GM18519 (cell line): ENCODE results near the gene MYH10.
"Not testable (repeated sequence)": the region's sequence is repeated elsewhere in the genome, so short reads cannot be mapped to it uniquely, and the experiment has no call there.

Experiments
- ATAC-seq: cut with Tn5 transposase; IDR thresholded peaks from one replicate; pipeline ENCODE4 v1.9.1; 2021; ENCODE audit warnings: mild to moderate bottlenecking, moderate library complexity; ENCODE audit not compliant: unreplicated experiment, low FRiP score

MYH10 gene

DNA sequence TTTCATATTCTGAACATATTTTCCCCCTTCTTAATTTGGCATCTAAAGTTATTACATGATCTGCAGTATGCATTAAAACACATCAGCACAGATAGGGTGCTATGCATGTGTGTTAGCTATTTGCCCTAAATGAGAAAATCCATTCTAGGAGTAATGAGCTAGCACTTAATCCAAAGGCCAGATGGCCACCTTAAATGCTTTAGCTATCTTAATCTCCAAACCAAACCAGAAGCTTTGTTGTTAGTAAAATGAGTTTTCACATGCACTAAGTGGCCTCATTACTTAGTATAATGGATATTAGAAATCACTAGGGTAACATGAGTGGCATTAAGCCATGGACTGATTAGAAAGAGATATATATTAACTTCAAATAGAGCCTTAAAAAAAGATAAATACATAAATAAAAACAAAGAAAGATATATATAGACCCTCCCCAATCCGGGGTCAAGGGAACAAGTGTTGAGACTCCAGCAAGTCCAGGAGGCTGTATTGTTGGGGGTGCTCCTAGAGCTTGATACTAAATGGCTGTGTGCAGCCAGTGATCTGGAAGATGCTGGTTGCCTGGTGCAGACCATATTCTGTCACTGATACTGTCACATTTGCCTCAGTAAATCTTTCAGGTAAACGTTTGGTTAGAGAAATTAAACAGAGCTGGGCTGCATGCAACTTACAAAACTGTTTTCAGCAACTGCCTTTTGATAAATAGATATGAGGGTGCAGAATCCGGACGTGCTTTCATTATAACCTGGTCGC lies 67.3 kb downstream of the MYH10 start:
- ATAC-seq, result no peak

DNA sequence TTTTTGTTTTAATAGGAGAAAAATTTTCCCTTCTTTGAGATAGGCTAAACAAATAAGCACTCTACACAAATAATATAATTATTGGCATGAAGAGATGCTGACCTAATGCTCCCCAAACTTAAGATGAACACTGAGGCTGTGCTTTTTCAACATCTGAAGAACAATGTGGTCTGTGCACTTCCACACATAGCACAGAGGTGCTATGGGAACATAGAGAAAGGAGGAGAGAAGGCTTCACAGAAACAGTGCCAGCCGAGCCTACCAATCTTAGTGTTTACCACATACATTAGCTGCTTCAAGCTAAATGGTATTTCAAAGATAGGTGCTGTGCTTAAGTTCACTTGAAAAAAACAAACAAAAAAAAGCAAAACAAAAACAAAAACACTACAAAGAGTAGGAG lies 72.4 kb downstream of the MYH10 start:
- no peak for ATAC-seq

DNA sequence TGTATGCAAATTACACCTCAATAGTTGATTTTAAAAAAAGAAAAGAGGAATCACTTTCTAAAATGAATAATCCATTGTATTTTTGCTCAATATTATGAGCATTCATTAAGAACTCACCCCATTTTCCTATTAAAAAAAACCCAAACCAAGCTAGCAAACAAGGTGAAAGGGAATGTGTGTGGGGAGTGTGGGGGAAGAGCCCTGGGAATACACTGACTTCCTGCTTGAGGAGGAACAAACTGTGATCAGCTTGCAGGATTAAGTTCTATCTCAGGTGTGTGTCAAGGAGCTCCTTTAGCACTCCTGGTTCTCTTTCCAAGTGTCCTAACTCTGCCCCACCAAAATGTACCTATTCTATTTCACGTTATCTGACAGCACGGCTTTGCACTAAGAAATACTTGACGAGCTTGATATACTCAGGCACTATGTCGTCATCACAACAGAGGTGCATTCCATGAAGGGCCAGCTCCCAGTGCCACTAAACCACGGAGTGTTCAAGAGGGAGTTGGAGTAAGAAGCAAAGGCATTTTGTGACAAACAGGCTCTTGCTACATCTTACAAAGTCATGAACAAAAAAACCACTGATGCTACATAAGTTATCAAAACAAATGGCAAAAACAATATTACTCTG lies 73.2 kb downstream of the MYH10 start:
- no peak for ATAC-seq

- no peak for ATAC-seq
These were observed 74.5 kb downstream of the MYH10 start for GRCh38 chr17:8556074-8556473.

DNA sequence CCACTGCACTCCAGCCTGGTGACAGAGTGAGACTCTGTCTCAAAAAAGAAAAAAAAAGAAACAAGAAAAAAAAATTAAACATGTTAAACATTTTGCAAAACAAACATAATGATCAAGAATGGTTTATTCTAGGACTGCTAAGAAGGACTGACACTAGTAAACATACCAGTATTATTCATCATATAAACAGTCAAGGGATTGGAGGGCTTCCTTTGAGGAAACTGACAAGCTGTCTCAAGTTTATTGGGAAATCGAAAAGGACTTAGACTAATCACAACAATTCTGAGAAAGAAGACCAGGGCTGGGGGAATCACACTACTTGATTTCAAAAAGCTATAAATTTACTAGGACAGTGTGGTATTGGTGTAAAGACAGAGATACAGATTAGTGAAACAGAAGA lies 75.5 kb downstream of the MYH10 start:
- no peak for ATAC-seq

DNA sequence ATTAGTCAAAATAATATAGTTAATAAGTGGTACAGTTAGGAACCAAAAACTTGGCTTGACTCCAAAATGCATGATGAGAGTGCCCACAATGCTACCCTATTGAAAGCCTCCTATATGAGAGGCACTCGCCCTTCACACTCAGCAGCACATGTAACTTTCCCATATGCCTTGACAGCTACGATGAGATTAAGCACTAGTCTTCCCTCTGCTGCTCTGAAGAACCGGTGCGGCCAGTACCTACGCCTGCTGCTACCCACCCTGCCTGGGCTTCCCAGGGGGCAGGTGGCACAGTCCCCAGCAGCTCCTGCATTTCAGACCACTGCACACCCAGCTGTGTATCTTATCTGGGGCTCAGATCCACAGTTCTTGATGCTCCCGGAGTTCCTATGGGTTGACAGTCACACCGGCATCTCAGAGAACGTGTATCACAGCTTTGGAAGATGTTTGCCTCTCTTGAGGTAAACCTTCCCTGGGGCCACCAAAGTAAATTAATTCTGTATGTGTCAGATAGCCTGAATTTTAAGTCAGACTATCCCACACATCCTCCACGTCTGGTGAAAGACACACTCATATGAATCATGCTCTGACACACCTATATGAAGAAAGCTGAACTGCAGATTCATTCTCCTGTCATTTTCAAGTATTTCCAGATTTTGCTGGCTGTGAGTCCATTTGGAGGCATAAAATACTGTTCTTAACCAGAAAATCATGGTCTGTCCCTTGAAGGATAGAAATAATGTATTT lies 77.8 kb downstream of the MYH10 start:
- no peak for ATAC-seq

DNA sequence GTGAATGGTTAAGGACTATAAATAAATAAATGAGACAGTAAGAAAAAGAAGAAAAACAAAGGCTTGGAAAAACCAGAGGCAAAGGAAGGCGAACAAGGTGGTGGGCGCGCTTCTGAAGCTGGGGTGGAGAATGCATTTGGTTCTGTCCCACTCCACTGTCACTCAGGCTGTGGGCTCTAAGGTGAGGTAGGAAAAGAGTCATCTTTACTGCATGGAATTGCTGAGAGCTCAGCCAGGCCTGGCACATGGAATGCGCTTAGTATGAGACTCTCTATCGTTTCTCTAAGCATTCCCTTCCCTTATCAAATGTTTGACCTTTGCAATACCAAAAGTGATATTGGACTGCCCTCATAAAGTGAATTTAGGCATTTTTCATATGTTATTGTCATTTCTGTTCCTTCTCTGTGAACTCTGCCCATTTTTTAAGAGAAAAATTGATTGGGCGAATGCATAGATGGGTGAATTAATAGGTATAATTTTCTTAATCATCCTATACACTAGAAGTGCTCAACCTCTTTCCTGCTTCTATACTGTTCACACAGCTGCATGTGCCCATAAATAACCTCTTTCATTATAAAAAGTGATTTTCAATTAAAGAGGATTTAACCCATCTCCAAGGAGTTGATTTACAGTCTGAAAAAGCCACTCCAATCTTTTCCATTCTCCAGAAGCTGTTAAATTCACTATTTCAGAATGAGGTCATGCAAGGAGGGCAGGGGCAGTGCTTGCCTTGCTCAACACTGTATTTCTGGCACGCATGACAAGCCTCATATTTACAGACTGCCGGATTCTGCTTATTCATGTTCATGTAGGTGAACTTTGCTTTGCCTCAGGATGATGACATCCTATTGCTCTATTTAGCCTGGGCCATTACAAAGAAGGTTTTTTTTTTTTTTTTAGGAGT lies 87.7 kb downstream of the MYH10 start:
- no peak for ATAC-seq

GRCh38 chr17:8539976-8540375 lies 90.5 kb downstream of the MYH10 start:
- not testable (repeated sequence) for ATAC-seq

GRCh38 chr17:8537734-8538133 lies 92.8 kb downstream of the MYH10 start:
- ATAC-seq, result no peak

GRCh38 chr17:8534498-8535188 lies 95.9 kb downstream of the MYH10 start:
- no peak for ATAC-seq

- ATAC-seq, result no peak
These were observed 98.5 kb downstream of the MYH10 start for GRCh38 chr17:8532021-8532420.

DNA sequence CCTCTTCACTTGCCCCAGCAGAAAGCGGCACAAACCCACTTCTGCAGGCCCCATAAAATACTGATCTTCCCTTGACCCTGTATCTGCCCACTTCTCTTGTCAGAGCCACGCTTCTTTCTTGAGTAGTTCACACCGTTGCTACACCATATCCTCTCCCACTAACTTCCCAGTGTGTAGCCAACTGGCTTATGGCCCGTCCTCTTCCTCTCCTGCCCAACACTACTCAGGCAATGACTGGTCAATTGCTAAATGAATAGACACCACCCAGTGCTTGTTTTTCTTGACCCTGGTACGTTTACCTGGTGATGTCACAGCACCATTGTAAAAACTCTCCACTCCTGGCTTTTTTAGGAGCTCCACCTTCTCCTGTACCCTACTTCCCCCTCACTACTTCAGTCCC lies 107.9 kb downstream of the MYH10 start:
- ATAC-seq, result no peak

- ATAC-seq, result no peak
These were observed 109.5 kb downstream of the MYH10 start for GRCh38 chr17:8520981-8521380.

DNA sequence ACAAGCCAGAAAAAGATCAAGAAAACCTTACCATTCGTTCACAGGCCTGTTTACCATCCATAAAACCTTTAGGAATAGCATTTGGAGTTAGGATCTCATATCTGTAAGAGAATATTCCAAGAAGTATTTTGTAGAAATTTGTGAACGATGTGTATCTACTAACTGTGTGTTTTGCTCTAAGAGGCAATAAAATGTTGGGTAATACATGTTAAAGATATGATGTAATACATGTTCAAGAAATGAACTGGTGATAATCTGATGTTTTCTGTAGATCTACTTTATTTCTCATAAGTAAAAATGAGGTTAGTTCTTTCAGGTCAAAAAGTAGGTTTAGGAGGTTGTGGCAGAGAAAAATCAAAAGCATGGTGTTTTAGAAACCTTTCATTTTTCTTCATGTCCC lies 111.7 kb downstream of the MYH10 start:
- no peak for ATAC-seq

GRCh38 chr17:8518326-8518725 lies 112.2 kb downstream of the MYH10 start:
- ATAC-seq, result no peak

DNA sequence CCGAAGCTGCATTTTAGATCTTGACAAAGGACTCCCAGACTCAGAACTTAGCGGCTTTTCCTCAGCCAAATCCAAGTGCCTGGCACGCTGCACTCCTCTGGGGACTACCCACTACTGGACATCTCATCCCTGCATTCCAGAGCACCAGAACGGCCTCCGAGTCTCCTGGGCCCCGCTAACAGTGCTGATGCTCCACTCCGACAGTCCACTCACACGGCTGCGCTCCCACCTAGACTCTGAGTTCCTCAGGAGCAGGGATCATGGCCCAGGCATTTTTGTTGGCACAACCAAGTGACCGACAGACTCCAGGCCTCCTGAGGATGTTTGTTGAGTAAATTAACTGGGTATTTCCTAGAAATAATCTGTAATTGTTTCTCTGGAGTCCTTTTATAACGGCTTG lies 115.7 kb downstream of the MYH10 start:
- no peak for ATAC-seq

- ATAC-seq, result no peak
These were observed 124.4 kb downstream of the MYH10 start for GRCh38 chr17:8506145-8506544.

GRCh38 chr17:8504460-8505207 lies 125.9 kb downstream of the MYH10 start:
- no peak for ATAC-seq

- ATAC-seq, result no peak
These were observed 126.7 kb downstream of the MYH10 start for GRCh38 chr17:8503807-8504206.
